Stimulated activated CD8-positive, alpha-beta memory T cell treated with anti-CD3 and anti-CD28 coated beads, Interleukin-7, amount 100 ng/mL, for 48 hours (primary cell): Measurements from ENCODE around the gene DPEP3.

Experiments used
- DNase-seq, 2 donors: peaks; one replicate each; pipeline ENCODE4 v3.0.0-alpha.2; 2020; ENCODE audit warnings: low read depth in 1 of 2; ENCODE audit errors: extremely low read depth in 1 of 2

The DPEP3 gene

GRCh38 chr16:67933805-67934204, 46.5 kb downstream of the DPEP3 start:
- DNase-seq, result no peak

- DNase-seq, result no peak
Measured at GRCh38 chr16:67932462-67932840, 47.8 kb downstream of the DPEP3 start.

GRCh38 chr16:67931712-67932461, 48.4 kb downstream of the DPEP3 start, which contains the start of gene CTRL:
Gene CTRL, minus strand, starts transcription at chr16:67931862. Its CDS starts 10 bp downstream, at chr16:67931852.
- no peak for DNase-seq

GRCh38 chr16:67930678-67931211, 49.6 kb downstream of the DPEP3 start:
- DNase-seq, result no peak

GRCh38 chr16:67930191-67930590, 50.1 kb downstream of the DPEP3 start:
- no peak for DNase-seq

GRCh38 chr16:67928561-67929364, 51.5 kb downstream of the DPEP3 start:
- peak in 1 of 2 donors; percentile 60 for DNase-seq

GRCh38 chr16:67928147-67928546, 52.2 kb downstream of the DPEP3 start:
- no peak for DNase-seq

GRCh38 chr16:67927131-67927941, 53.0 kb downstream of the DPEP3 start:
- DNase-seq, result no peak

- DNase-seq, result no peak
Measured at GRCh38 chr16:67926181-67926750, 54.0 kb downstream of the DPEP3 start.
